CD4-positive, alpha-beta T cell treated with Interleukin-4 for 1 hour (primary cell): ENCODE results near the gene TMEM190.

Experiments used
- DNase-seq, 2 donors: peaks; one replicate each; pipeline ENCODE4 v3.0.0-alpha.2; 2020 to 2022

TMEM190 gene

GRCh38 chr19:55372316-55373081, 4.1 kb upstream of the TMEM190 start:
- DNase-seq: no peak

- DNase-seq: no peak
Measured at GRCh38 chr19:55373306-55373992, 3.2 kb upstream of the TMEM190 start.

GRCh38 chr19:55373993-55374757, 2.5 kb upstream of the TMEM190 start:
- no peak for DNase-seq

- no peak for DNase-seq
Measured at GRCh38 chr19:55377356-55378131, 918 bp downstream of the TMEM190 start.

- no peak for DNase-seq
Measured at GRCh38 chr19:55379174-55379573, 2.5 kb downstream of the TMEM190 start.

- DNase-seq: no peak
Measured at GRCh38 chr19:55382013-55382412, 5.4 kb downstream of the TMEM190 start.

- DNase-seq: no peak
Measured at GRCh38 chr19:55382522-55383054, 6.0 kb downstream of the TMEM190 start.

- DNase-seq: peak; percentile 49 to 54
Measured at GRCh38 chr19:55383279-55384130, 6.9 kb downstream of the TMEM190 start.

GRCh38 chr19:55384131-55384919, 7.7 kb downstream of the TMEM190 start, which contains the start of gene TMEM238:
Gene TMEM238 (minus strand): TSS chr19:55384292. CDS start chr19:55384259, 33 bp downstream.
- DNase-seq: peak in 1 of 2 donors; percentile 45

- DNase-seq: peak; percentile 96
Measured at GRCh38 chr19:55384920-55385723, 8.5 kb downstream of the TMEM190 start.

GRCh38 chr19:55385724-55386492, 9.3 kb downstream of the TMEM190 start, which contains the start of gene RPL28:
Gene RPL28 (plus strand): TSS chr19:55385932. CDS start chr19:55386358, 426 bp downstream.
- peak; percentile 99 for DNase-seq

GRCh38 chr19:55386493-55386971, 9.9 kb downstream of the TMEM190 start:
- DNase-seq: no peak

GRCh38 chr19:55387736-55388497, 11.3 kb downstream of the TMEM190 start:
- no peak for DNase-seq

- no peak for DNase-seq
Measured at GRCh38 chr19:55389386-55390317, 13.0 kb downstream of the TMEM190 start.

GRCh38 chr19:55390461-55390880, 13.8 kb downstream of the TMEM190 start:
- no peak for DNase-seq

GRCh38 chr19:55391191-55391670, 14.6 kb downstream of the TMEM190 start:
- no peak for DNase-seq
